Activated CD4-positive, alpha-beta T cell treated with anti-CD3 and anti-CD28 coated beads, Interleukin-2, Interleukin-4, amounts not matched to agents 100 ng/mL and 50 ng/mL, durations not matched to agents 16 hours and 8 hours (primary cell): ENCODE data around the gene SLC6A19.
A peak's percentile ranks its signal among the peaks of the same experiment; 100 is the strongest.

Experiments
- DNase-seq: peaks from one replicate; pipeline ENCODE4 v3.0.0-alpha.2; 2020; ENCODE audit warnings: low spot score

SLC6A19 gene

GRCh38 chr5:1244255-1244654 lies 42.9 kb downstream of the SLC6A19 start:
- DNase-seq: no peak

- DNase-seq: no peak
Measured at GRCh38 chr5:1244976-1245375, 43.6 kb downstream of the SLC6A19 start.

GRCh38 chr5:1245905-1246576 lies 44.6 kb downstream of the SLC6A19 start:
- DNase-seq: no peak

- peak; percentile 12 for DNase-seq
Measured at GRCh38 chr5:1246711-1247431, 45.5 kb downstream of the SLC6A19 start.

- DNase-seq: no peak
Measured at GRCh38 chr5:1247811-1248210, 46.4 kb downstream of the SLC6A19 start.

- no peak for DNase-seq
Measured at GRCh38 chr5:1249366-1250280, 48.2 kb downstream of the SLC6A19 start.

GRCh38 chr5:1251678-1252580 lies 50.5 kb downstream of the SLC6A19 start:
- no peak for DNase-seq

- DNase-seq: no peak
Measured at GRCh38 chr5:1252681-1253080, 51.3 kb downstream of the SLC6A19 start.

GRCh38 chr5:1253456-1254105 lies 52.2 kb downstream of the SLC6A19 start:
- DNase-seq: no peak

GRCh38 chr5:1254196-1254595 lies 52.8 kb downstream of the SLC6A19 start:
- no peak for DNase-seq

GRCh38 chr5:1255081-1255561 lies 53.7 kb downstream of the SLC6A19 start:
- peak; percentile 50 for DNase-seq

GRCh38 chr5:1256776-1257175 lies 55.4 kb downstream of the SLC6A19 start:
- no peak for DNase-seq

GRCh38 chr5:1257363-1257762 lies 56.0 kb downstream of the SLC6A19 start:
- DNase-seq: no peak

- no peak for DNase-seq
Measured at GRCh38 chr5:1257841-1258240, 56.4 kb downstream of the SLC6A19 start.

GRCh38 chr5:1259806-1260480 lies 58.5 kb downstream of the SLC6A19 start:
- no peak for DNase-seq

- no peak for DNase-seq
Measured at GRCh38 chr5:1261643-1262042, 60.2 kb downstream of the SLC6A19 start.

GRCh38 chr5:1262381-1262780 lies 61.0 kb downstream of the SLC6A19 start:
- no peak for DNase-seq

- no peak for DNase-seq
Measured at GRCh38 chr5:1264211-1264610, 62.8 kb downstream of the SLC6A19 start.

GRCh38 chr5:1265026-1265425 lies 63.6 kb downstream of the SLC6A19 start:
- no peak for DNase-seq
